Neural cell (in vitro differentiated cells): ENCODE data around the gene HACD4. TPM values are rescaled to one million over a fixed set of nuclear protein-coding genes. Genes with fewer than 3 reads are reported as not detected.

Source experiments
- H2AFZ ChIP-seq: fragments of 200-600, 300-800 bp; sonication (generic), shearing (Covaris generic); 2 replicates; pipeline ENCODE4 v1.6.0; 2014; ENCODE audit warnings: low read depth, mild to moderate bottlenecking, antibody characterized with exemption, low read length, moderate library complexity
- H3F3A ChIP-seq: fragments of 200-600 bp; shearing (Covaris generic); 2 replicates; pipeline ENCODE4 v1.6.1; 2016; ENCODE audit warnings: mild to moderate bottlenecking, moderate library complexity, mixed read lengths, antibody characterized with exemption, low read length; ENCODE audit not compliant: insufficient read depth, poor library complexity, severe bottlenecking
- H3K27ac ChIP-seq: fragments of 200-600, 300-800 bp; sonication (generic), shearing (Covaris generic); 2 replicates; pipeline ENCODE4 v1.5.1; 2014; ENCODE audit warnings: mild to moderate bottlenecking, low read length, moderate library complexity
- H3K27me3 ChIP-seq: fragments of 300-800, 200-600 bp; sonication (generic), shearing (Covaris generic); 2 replicates; pipeline ENCODE4 v1.6.0; 2014; ENCODE audit warnings: mild to moderate bottlenecking, low read depth, low read length, moderate library complexity; ENCODE audit not compliant: insufficient read depth
- H3K36me3 ChIP-seq: fragments of 300-800, 200-600 bp; sonication (generic), shearing (Covaris generic); 2 replicates; pipeline ENCODE4 v1.5.1; 2014; ENCODE audit warnings: mild to moderate bottlenecking, antibody characterized with exemption, low read length, moderate library complexity; ENCODE audit not compliant: insufficient read depth
- H3K4me2 ChIP-seq: fragments of 300-800, 200-600 bp; sonication (generic), shearing (Covaris generic); 2 replicates; pipeline ENCODE4 v1.6.0; 2014; ENCODE audit warnings: mild to moderate bottlenecking, low read length
- H3K4me3 ChIP-seq: fragments of 300-800, 200-600 bp; sonication (generic), shearing (Covaris generic); 2 replicates; pipeline ENCODE4 v1.5.1; 2014; ENCODE audit warnings: mild to moderate bottlenecking, low read length, moderate library complexity
- H3K79me2 ChIP-seq: fragments of 200-600 bp; shearing (Covaris generic); replicated peaks from 2 replicates; pipeline ENCODE4 v1.6.0; 2014; ENCODE audit warnings: mild to moderate bottlenecking, low read length, moderate library complexity; ENCODE audit not compliant: insufficient read depth
- H3K9ac ChIP-seq: fragments of 300-800, 200-600 bp; sonication (generic), shearing (Covaris generic); 2 replicates; pipeline ENCODE4 v1.6.1; 2016; ENCODE audit warnings: mild to moderate bottlenecking, low read length, mixed read lengths
- H3K9me2 ChIP-seq: fragments of 200-600 bp; shearing (Covaris generic); 2 replicates; pipeline ENCODE4 v1.6.1; 2016; ENCODE audit warnings: mild to moderate bottlenecking, low read length, mixed read lengths; ENCODE audit not compliant: insufficient read depth
- H3K9me3 ChIP-seq: fragments of 200-600, 300-800 bp; sonication (generic), shearing (Covaris generic); 2 replicates; pipeline ENCODE4 v1.6.1; 2016; ENCODE audit warnings: mild to moderate bottlenecking, mixed run types, low read length, moderate library complexity, mixed read lengths
- H4K20me1 ChIP-seq: fragments of 200-600 bp; shearing (Covaris generic); 2 replicates; pipeline ENCODE4 v1.6.1; 2016; ENCODE audit warnings: mild to moderate bottlenecking, mixed run types; ENCODE audit not compliant: insufficient read depth
- CTCF ChIP-seq: fragments of 450-650 bp; IDR thresholded peaks from 2 replicates; pipeline ENCODE4 v1.5.1; 2014; ENCODE audit warnings: antibody characterized with exemption, mild to moderate bottlenecking, moderate library complexity; ENCODE audit not compliant: poor library complexity, severe bottlenecking
- EP300 ChIP-seq: fragments of 450-650 bp; conservative IDR thresholded peaks from 2 replicates; pipeline ENCODE4 v1.6.1; 2014; ENCODE audit warnings: antibody characterized with exemption, mild to moderate bottlenecking, moderate library complexity; ENCODE audit not compliant: poor library complexity, severe bottlenecking
- EZH2 ChIP-seq: fragments of 200-600, 300-800 bp; shearing (Covaris generic), sonication (generic); IDR thresholded peaks from 2 replicates; pipeline ENCODE4 v1.6.1; 2014; ENCODE audit warnings: antibody characterized with exemption, low read length, borderline replicate concordance, mild to moderate bottlenecking; ENCODE audit not compliant: insufficient read depth, poor library complexity, severe bottlenecking
- MXI1 ChIP-seq: fragments of 450-650 bp; conservative IDR thresholded peaks from 2 replicates; pipeline ENCODE4 v1.6.1; 2014; ENCODE audit warnings: antibody characterized with exemption, mild to moderate bottlenecking; ENCODE audit not compliant: poor library complexity, severe bottlenecking
- POLR2AphosphoS5 ChIP-seq: IDR thresholded peaks from 2 replicates; pipeline ENCODE4 v1.6.1; 2012
- RAD21 ChIP-seq: fragments of 450-650 bp; conservative IDR thresholded peaks from 2 replicates; pipeline ENCODE4 v1.6.1; 2014; ENCODE audit warnings: antibody characterized with exemption, mild to moderate bottlenecking, moderate library complexity
- REST ChIP-seq: IDR thresholded peaks from 2 replicates; pipeline ENCODE4 v1.6.1; 2012; ENCODE audit warnings: borderline replicate concordance
- SMC3 ChIP-seq: fragments of 450-650 bp; conservative IDR thresholded peaks from 2 replicates; pipeline ENCODE4 v1.6.1; 2014; ENCODE audit warnings: antibody characterized with exemption, mild to moderate bottlenecking, moderate library complexity; ENCODE audit not compliant: poor library complexity
- TAF1 ChIP-seq: IDR thresholded peaks from 2 replicates; pipeline ENCODE4 v1.6.1; 2012; ENCODE audit warnings: low read depth
- polyA plus RNA-seq: library from polyadenylated mRNA; depleted of rRNA; stranded (reverse); fragments of >200 nt; gene quantifications from 2 replicates; pipeline ENCODE4 v1.2.3, GENCODE V29; 2014

The HACD4 gene
- polyA plus RNA-seq, 1 donor from 2014 or later = not detected

DNA sequence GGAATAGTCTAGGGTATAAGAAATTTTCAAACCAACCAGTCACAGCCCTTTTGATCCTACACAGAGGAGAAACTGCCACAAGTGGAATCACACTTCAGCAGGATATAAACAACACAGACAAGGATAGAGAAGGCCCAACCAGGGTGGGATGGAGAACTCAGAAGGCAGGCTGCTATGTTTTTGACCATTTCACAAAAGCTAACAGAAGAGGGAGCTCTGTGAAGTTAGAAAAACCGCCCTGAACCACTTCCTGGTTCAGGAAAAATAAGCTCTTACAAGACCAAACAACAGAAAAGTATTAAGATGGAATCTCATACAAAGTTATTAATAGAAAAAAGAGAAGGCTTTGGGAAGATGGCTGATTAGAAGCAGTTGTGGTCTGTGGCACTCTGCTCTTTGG lies 47.3 kb upstream of the HACD4 start:
- H3K36me3 ChIP-seq = no peaks in the 10 kb centered on the region
- TF ChIP-seq SMC3 = no peak
- no peak for TF ChIP-seq CTCF
- TF ChIP-seq REST = no peak
- no peak for TF ChIP-seq RAD21
- TF ChIP-seq TAF1 = no peak
- TF ChIP-seq EP300 = no peak
- no peak for TF ChIP-seq MXI1
- no peak for TF ChIP-seq EZH2
- TF ChIP-seq POLR2AphosphoS5 = no peak
- no peaks in the 10 kb centered on the region for H3K9me2 ChIP-seq
- no peak overlapping the region for H3K4me3 ChIP-seq
- H3K9ac ChIP-seq = no peak overlapping the region
- no peaks in the 10 kb centered on the region for H3F3A ChIP-seq
- H2AFZ ChIP-seq = no peak overlapping the region
- no peak overlapping the region for H3K4me2 ChIP-seq
- no peaks in the 10 kb centered on the region for H3K9me3 ChIP-seq
- H3K27ac ChIP-seq = no peak overlapping the region
- no peaks in the 10 kb centered on the region for H3K79me2 ChIP-seq
- H3K27me3 ChIP-seq = no peaks in the 10 kb centered on the region
- H4K20me1 ChIP-seq = no peaks in the 10 kb centered on the region

DNA sequence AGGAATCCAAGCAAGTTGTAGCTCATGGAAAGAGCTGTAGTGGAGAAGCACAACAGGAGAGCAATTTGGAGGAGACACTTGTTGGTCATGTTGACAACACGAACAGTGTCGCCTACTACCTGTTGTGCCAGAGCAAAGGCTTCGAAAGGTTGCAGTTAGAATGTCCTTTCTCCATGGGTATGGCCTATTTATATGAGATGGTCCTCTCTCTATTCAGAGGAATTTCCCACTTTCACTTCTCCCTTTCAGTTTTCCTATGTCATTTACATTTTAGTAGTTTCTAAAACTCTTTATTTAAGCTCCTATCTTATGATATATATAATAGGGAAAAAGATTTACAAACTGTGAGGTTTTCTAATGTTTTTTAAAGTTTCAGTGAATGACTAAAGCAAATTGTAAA lies 46.3 kb upstream of the HACD4 start, which contains the start of gene IFNB1:
Gene IFNB1 (minus strand): TSS at position 162 of the 400 bp plus-strand sequence. CDS start 73 bp downstream, at position 89.
- Histone ChIP-seq H3K9ac (no peak within 1 kb of the TSS), H3K27ac (no peak within 1 kb of the TSS), H3K36me3 (no peaks in the 10 kb centered on the region), H3K27me3 (no peaks in the 10 kb centered on the region), H3K9me3 (no peaks in the 10 kb centered on the region), H3K4me3 (no peak within 1 kb of the TSS), H3F3A (no peaks in the 10 kb centered on the region), H3K79me2 (no peaks in the 10 kb centered on the region), H3K9me2 (no peaks in the 10 kb centered on the region), H4K20me1 (no peaks in the 10 kb centered on the region), H2AFZ (no peak within 1 kb of the TSS), H3K4me2 (no peak within 1 kb of the TSS)
- no peak for TF ChIP-seq MXI1
- no peak for TF ChIP-seq EZH2
- TF ChIP-seq REST = no peak
- TF ChIP-seq EP300 = no peak
- TF ChIP-seq SMC3 = no peak
- TF ChIP-seq TAF1 = no peak
- TF ChIP-seq CTCF = no peak
- no peak for TF ChIP-seq POLR2AphosphoS5
- no peak for TF ChIP-seq RAD21
